Thymus (tissue), 11 donors: ENCODE results near the gene PGAP6. TPM values are rescaled to one million over a fixed set of nuclear protein-coding genes. Genes with fewer than 3 reads are reported as not detected.
"Not testable (repeated sequence)": the region's sequence is repeated elsewhere in the genome, so short reads cannot be mapped to it uniquely, and the experiment has no call there.

Experiments used
- DNase-seq, 9 donors: peaks; one replicate each; pipeline ENCODE4 v3.0.0-alpha.2; 2013; ENCODE audit warnings: low spot score in 9 of 9, low read depth in 6 of 9, missing footprints in 1 of 9
- H3K27ac ChIP-seq, 2 donors: one replicate each; pipeline ENCODE4 v1.5.1; 2013; ENCODE audit warnings: control low read depth in 1 of 2, low read depth in 1 of 2, low read length in 1 of 2, mild to moderate bottlenecking in 1 of 2, moderate library complexity in 1 of 2
- H3K27me3 ChIP-seq, 2 donors: one replicate each; pipeline ENCODE4 v1.5.1; 2013; ENCODE audit warnings: low read length in 1 of 2; ENCODE audit not compliant: control insufficient read depth in 2 of 2, insufficient read depth in 1 of 2
- H3K36me3 ChIP-seq, 2 donors: one replicate each; pipeline ENCODE4 v1.5.1; 2013; ENCODE audit warnings: low read length in 1 of 2, mild to moderate bottlenecking in 1 of 2, moderate library complexity in 1 of 2; ENCODE audit not compliant: control insufficient read depth in 2 of 2, insufficient read depth in 2 of 2
- H3K4me1 ChIP-seq, 2 donors: one replicate each; pipeline ENCODE4 v1.5.1; 2013; ENCODE audit warnings: low read length in 2 of 2; ENCODE audit not compliant: control insufficient read depth in 2 of 2, insufficient read depth in 2 of 2
- H3K4me3 ChIP-seq, 2 donors: one replicate each; pipeline ENCODE4 v1.5.1; 2013; ENCODE audit warnings: low read length in 2 of 2, control low read depth in 1 of 2, mild to moderate bottlenecking in 1 of 2
- H3K9me3 ChIP-seq, 2 donors: one replicate each; pipeline ENCODE4 v1.5.1; 2013; ENCODE audit warnings: low read length in 1 of 2, mild to moderate bottlenecking in 1 of 2; ENCODE audit not compliant: control insufficient read depth in 2 of 2, insufficient read depth in 1 of 2
- WGBS: extraction: QIAGEN DNeasy Blood & Tissue Kit; methylation state at CpG from one replicate; pipeline ENCODE4 v1.1.7; 2013; 5-methylcytosine and 5-hydroxymethylcytosine counted together
- polyA plus RNA-seq: library from polyadenylated mRNA; stranded (reverse); fragments of 200-250 nt; gene quantifications from one replicate; pipeline ENCODE4 v1.2.3, GENCODE V29; 2013
- total RNA-seq: library from RNA; stranded (reverse); fragments of 120-200 nt; gene quantifications from one replicate; pipeline ENCODE4 v1.2.4, GENCODE V29; 2013
- donor health status: healthy.

The PGAP6 gene
- total and polyA plus RNA-seq, 2 donors = 22.1 to 47.4 TPM

DNA sequence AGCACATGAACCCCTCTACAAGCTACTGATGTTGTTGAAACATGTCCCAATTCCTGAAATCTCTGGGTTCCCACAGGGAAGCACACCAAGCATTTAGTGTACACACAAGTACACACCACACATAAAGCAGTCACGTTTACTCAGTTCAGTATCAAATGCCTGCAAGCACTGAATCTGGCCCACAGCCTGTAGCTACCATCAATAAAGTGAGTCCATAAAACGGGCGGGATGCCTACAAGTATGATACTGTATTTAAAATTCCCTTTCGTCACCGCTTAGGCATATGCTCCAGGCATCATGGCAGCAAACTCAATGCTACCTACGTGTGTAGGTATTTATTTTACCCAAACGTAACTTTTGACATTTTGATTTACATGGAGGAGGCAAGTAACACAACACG lies 31.6 kb downstream of the PGAP6 start:
- Histone ChIP-seq H3K4me1 (peaks cover 8 to 28% of the 10 kb centered on the region in 2 donors), H3K27ac (no peak overlapping the region), H3K9me3 (peaks cover 0 to 2% of the 10 kb centered on the region in 2 donors), H3K36me3 (peaks cover 16 to 20% of the 10 kb centered on the region in 2 donors), H3K4me3 (no peak overlapping the region), H3K27me3 (no peaks in the 10 kb centered on the region)
- DNase-seq = no peak
- WGBS = 88% methylated on average over 8 of the region's 8 CpGs

DNA sequence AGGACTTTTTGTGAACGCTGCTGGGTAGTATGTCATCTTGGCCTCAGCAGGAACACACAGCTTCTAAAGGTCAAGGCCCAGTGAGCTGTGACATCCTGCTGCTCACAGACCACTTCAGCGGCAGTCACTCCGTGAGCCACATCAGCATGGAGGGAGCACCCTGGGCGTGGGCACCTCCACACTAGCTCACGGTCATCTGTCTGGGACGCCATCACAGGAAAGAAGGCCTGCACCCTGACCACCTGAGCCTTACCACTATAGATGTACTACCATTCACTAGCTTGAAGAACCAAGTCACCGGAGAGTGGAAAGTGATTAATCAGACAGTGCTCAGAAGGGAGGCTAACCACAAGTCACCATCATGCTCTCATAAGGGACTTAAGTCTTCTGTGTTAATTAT lies 32.6 kb downstream of the PGAP6 start:
- H3K36me3 ChIP-seq = peaks cover 23 to 28% of the 10 kb centered on the region in 2 donors
- H3K4me3 ChIP-seq = no peak overlapping the region
- H3K9me3 ChIP-seq = no peaks in the 10 kb centered on the region
- peaks cover 8 to 19% of the 10 kb centered on the region in 2 donors for H3K4me1 ChIP-seq
- H3K27me3 ChIP-seq = no peaks in the 10 kb centered on the region
- WGBS = 98% methylated on average over 7 of the region's 7 CpGs
- no peak overlapping the region for H3K27ac ChIP-seq
- no peak for DNase-seq

DNA sequence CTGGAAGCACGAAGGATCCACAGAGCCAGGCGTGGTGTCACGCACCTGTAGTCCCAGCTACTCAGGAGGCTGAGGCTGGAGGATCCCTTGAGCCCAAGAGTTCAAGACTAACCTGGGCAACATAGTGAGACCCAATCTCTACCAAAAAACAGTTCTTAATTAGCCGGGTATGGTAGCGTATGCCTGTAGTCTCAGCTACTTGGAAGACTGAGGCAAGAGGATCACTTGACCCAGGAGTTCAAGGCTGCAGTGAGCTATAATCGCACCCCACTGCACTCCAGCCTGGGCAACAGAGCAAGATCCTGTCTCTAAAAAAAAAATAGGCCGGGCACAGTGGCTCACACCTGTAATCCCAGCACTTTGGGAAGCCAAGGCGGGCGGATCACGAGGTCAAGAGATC lies 33.3 kb downstream of the PGAP6 start:
- DNase-seq, H3K4me3 ChIP-seq, H3K9me3 ChIP-seq, H3K27me3 ChIP-seq, H3K27ac ChIP-seq: not testable (repeated sequence)
- 97% methylated on average over 10 of the region's 10 CpGs for WGBS
- Histone ChIP-seq H3K36me3 (peaks cover 23 to 28% of the 10 kb centered on the region in 2 donors), H3K4me1 (peaks cover 8 to 15% of the 10 kb centered on the region in 2 donors)

GRCh38 chr16:347203-347602 lies 34.6 kb downstream of the PGAP6 start:
- H3K4me3 ChIP-seq = no peak overlapping the region
- peaks cover 23 to 31% of the 10 kb centered on the region in 2 donors for H3K36me3 ChIP-seq
- no peak for DNase-seq
- H3K27ac ChIP-seq = no peak overlapping the region
- WGBS = 98% methylated on average over 6 of the region's 6 CpGs
- H3K9me3 ChIP-seq = no peaks in the 10 kb centered on the region
- H3K27me3 ChIP-seq = no peaks in the 10 kb centered on the region
- H3K4me1 ChIP-seq = peaks cover 8 to 12% of the 10 kb centered on the region in 2 donors

DNA sequence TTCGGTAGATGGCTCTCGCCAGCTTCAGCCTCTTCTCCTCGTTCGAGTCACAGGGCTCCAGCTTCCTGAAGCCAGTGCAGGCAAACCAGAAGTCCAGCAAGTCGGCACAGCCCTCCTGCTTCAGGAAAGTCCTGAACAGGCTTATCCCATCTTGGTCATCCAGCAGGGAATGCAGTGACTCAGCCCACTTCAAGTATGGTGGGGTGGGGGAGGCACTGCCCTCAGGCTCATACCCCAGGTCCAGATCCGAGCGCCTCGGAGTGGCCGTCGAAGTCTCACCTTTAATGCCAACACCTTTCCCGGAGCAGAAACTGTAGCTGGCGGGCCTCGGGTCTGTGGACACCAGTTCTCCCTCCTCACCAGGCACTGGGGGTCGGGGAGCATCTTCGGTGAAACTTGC lies 35.2 kb downstream of the PGAP6 start:
- H3K4me3 ChIP-seq = no peak overlapping the region
- DNase-seq = no peak
- H3K4me1 ChIP-seq = peaks cover 3 to 10% of the 10 kb centered on the region in 2 donors
- no peak overlapping the region for H3K27ac ChIP-seq
- 98% methylated on average over 15 of the region's 15 CpGs for WGBS
- H3K36me3 ChIP-seq = peaks cover 23 to 31% of the 10 kb centered on the region in 2 donors
- no peaks in the 10 kb centered on the region for H3K9me3 ChIP-seq
- H3K27me3 ChIP-seq = no peaks in the 10 kb centered on the region

GRCh38 chr16:345772-346171 lies 36.0 kb downstream of the PGAP6 start:
- Histone ChIP-seq H3K27ac (no peak overlapping the region), H3K4me1 (peaks cover 0 to 2% of the 10 kb centered on the region in 2 donors), H3K4me3 (no peak overlapping the region), H3K9me3 (no peaks in the 10 kb centered on the region), H3K27me3 (no peaks in the 10 kb centered on the region), H3K36me3 (peaks cover 23 to 31% of the 10 kb centered on the region in 2 donors)
- 99% methylated on average over 11 of the region's 11 CpGs for WGBS
- DNase-seq = no peak

DNA sequence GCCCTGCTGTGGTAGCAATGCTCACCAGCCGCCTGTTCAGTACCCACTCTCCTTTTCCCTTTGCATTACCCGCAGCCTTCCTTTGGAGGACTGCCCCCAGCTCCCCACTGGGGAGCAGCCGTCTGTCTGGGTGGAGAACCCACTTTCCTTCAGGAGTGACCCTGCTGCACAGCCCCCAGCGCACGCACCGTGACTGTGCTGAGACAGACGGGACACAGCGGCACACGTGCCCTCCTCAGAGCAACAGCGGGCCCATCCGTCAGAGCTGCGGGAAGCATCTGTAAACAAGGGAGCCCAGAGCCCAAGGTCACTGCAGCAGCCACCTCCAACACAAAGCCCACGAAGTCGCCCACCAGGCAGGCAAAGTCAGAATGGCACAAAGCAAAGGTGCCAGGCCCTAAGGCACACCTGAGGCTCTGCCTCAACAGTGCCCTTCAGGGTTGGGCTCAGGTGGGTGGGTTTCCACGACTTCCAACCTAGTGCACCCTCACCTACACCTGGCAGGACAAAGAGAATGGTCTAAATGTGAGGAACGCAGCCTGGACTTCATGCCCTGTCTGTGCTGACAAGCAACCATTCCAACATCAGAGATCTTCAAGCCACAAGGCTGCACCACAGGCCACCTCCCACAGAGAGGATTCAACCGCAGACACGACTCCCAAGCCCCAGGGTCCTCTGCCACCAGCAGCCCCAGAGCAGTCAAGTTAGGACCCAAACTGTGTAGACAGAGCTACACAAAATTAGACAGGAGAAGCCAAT lies 39.1 kb downstream of the PGAP6 start:
- H3K9me3 ChIP-seq = no peaks in the 10 kb centered on the region
- H3K4me1 ChIP-seq = peaks cover 0 to 12% of the 10 kb centered on the region in 2 donors
- peaks cover 20 to 31% of the 10 kb centered on the region in 2 donors for H3K36me3 ChIP-seq
- no peak overlapping the region for H3K27ac ChIP-seq
- DNase-seq = no peak
- no peaks in the 10 kb centered on the region for H3K27me3 ChIP-seq
- H3K4me3 ChIP-seq = no peak overlapping the region
- WGBS = 92% methylated on average over 18 of the region's 18 CpGs

GRCh38 chr16:341974-342336 lies 39.8 kb downstream of the PGAP6 start:
- not testable (repeated sequence) for H3K4me3 ChIP-seq, DNase-seq, H3K9me3 ChIP-seq, H3K27me3 ChIP-seq, H3K27ac ChIP-seq
- WGBS = 93% methylated on average over 12 of the region's 13 CpGs
- Histone ChIP-seq H3K36me3 (peaks cover 19 to 25% of the 10 kb centered on the region in 2 donors), H3K4me1 (peaks cover 0 to 12% of the 10 kb centered on the region in 2 donors)

- not testable (repeated sequence) for H3K27me3 ChIP-seq, H3K27ac ChIP-seq, DNase-seq, H3K4me3 ChIP-seq, H3K9me3 ChIP-seq
- peaks cover 0 to 12% of the 10 kb centered on the region in 2 donors for H3K4me1 ChIP-seq
- H3K36me3 ChIP-seq = peaks cover 13 to 19% of the 10 kb centered on the region in 2 donors
- 97% methylated on average over 46 of the region's 47 CpGs for WGBS
Observed at GRCh38 chr16:341095-341973, 40.4 kb downstream of the PGAP6 start.
